ENCODE data around the gene POU2F1.
"Not testable (repeated sequence)": the region's sequence is repeated elsewhere in the genome, so short reads cannot be mapped to it uniquely, and the experiment has no call there.

The POU2F1 gene

GRCh38 chr1:167206166-167206835 lies 14.4 kb upstream of the POU2F1 start:
- no peak for DNase-seq

GRCh38 chr1:167207940-167208623 lies 12.6 kb upstream of the POU2F1 start:
- DNase-seq, result no peak

GRCh38 chr1:167208624-167208976 lies 12.1 kb upstream of the POU2F1 start:
- no peak for DNase-seq

GRCh38 chr1:167209044-167209443 lies 11.6 kb upstream of the POU2F1 start:
- DNase-seq, result no peak

GRCh38 chr1:167210966-167211674 lies 9.6 kb upstream of the POU2F1 start:
- DNase-seq, result no peak

GRCh38 chr1:167212025-167212424 lies 8.7 kb upstream of the POU2F1 start:
- DNase-seq, result no peak

- no peak for DNase-seq
Observed at GRCh38 chr1:167216809-167217208, 3.9 kb upstream of the POU2F1 start.

- DNase-seq, result peak; percentile 14
Observed at GRCh38 chr1:167219194-167219593, 1.5 kb upstream of the POU2F1 start.

GRCh38 chr1:167219646-167220536 lies 795 bp upstream of the POU2F1 start:
- DNase-seq, result peak; percentile 96

- DNase-seq, result peak; percentile 25
Observed at GRCh38 chr1:167221126-167221737, 546 bp downstream of the POU2F1 start.

GRCh38 chr1:167221738-167222610 lies 1.3 kb downstream of the POU2F1 start:
- peak; percentile 47 for DNase-seq

GRCh38 chr1:167223144-167224103 lies 2.7 kb downstream of the POU2F1 start:
- no peak for DNase-seq

- not testable (repeated sequence) for DNase-seq
Observed at GRCh38 chr1:167224734-167225235, 4.1 kb downstream of the POU2F1 start.

GRCh38 chr1:167225920-167226319 lies 5.2 kb downstream of the POU2F1 start:
- DNase-seq, result no peak

- no peak for DNase-seq
Observed at GRCh38 chr1:167227934-167228378, 7.3 kb downstream of the POU2F1 start.

GRCh38 chr1:167229719-167230385 lies 9.2 kb downstream of the POU2F1 start:
- no peak for DNase-seq

- no peak for DNase-seq
Observed at GRCh38 chr1:167230437-167230836, 9.8 kb downstream of the POU2F1 start.

- no peak for DNase-seq
Observed at GRCh38 chr1:167231873-167232450, 11.3 kb downstream of the POU2F1 start.

- DNase-seq, result no peak
Observed at GRCh38 chr1:167232801-167233200, 12.1 kb downstream of the POU2F1 start.
